Trophoblast cell (in vitro differentiated cells and primary cell): ENCODE data around the gene BTLA.
"Not testable (repeated sequence)": the region's sequence is repeated elsewhere in the genome, so short reads cannot be mapped to it uniquely, and the experiment has no call there.

Source experiments
- DNase-seq, 2 donors: peaks; one replicate each; pipeline ENCODE4 v3.0.0-alpha.2; 2016
- H2AFZ ChIP-seq: 2 replicates; pipeline ENCODE4 v1.6.1; 2013; ENCODE audit warnings: low read length, moderate library complexity, mild to moderate bottlenecking; ENCODE audit not compliant: insufficient read depth, poor library complexity
- H2AK5ac ChIP-seq: 2 replicates; pipeline ENCODE4 v1.6.1; 2013; ENCODE audit warnings: mild to moderate bottlenecking, low read length
- H2BK120ac ChIP-seq: 2 replicates; pipeline ENCODE4 v1.6.1; 2013; ENCODE audit warnings: low read length, mild to moderate bottlenecking, moderate library complexity; ENCODE audit not compliant: insufficient read depth, poor library complexity
- H2BK12ac ChIP-seq: 2 replicates; pipeline ENCODE4 v1.6.1; 2013; ENCODE audit warnings: mild to moderate bottlenecking, low read length, moderate library complexity
- H2BK5ac ChIP-seq: 2 replicates; pipeline ENCODE4 v1.6.1; 2013; ENCODE audit warnings: low read length, low read depth, moderate library complexity, mild to moderate bottlenecking; ENCODE audit not compliant: poor library complexity
- H3K14ac ChIP-seq: 2 replicates; pipeline ENCODE4 v1.6.1; 2013; ENCODE audit warnings: mild to moderate bottlenecking, low read length
- H3K18ac ChIP-seq: 2 replicates; pipeline ENCODE4 v1.6.1; 2013; ENCODE audit warnings: mild to moderate bottlenecking, low read length
- H3K23ac ChIP-seq: 2 replicates; pipeline ENCODE4 v1.6.1; 2013; ENCODE audit warnings: low read length
- H3K27ac ChIP-seq: 2 replicates; pipeline ENCODE4 v1.5.1; 2013; ENCODE audit warnings: low read depth, mild to moderate bottlenecking, inconsistent platforms, low read length, moderate library complexity
- H3K27me3 ChIP-seq: 2 replicates; pipeline ENCODE4 v1.6.1; 2013; ENCODE audit warnings: inconsistent platforms, mild to moderate bottlenecking, low read length, moderate library complexity; ENCODE audit not compliant: insufficient read depth
- H3K36me3 ChIP-seq, 2 experiments: 1 replicate in 1 of 2; 2 replicates in 1 of 2; pipeline ENCODE4 v1.6.1; 2013; ENCODE audit warnings: low read length in 2 of 2, mild to moderate bottlenecking in 2 of 2, moderate library complexity in 1 of 2; ENCODE audit not compliant: insufficient read depth in 2 of 2, control insufficient read depth in 1 of 2
- H3K4ac ChIP-seq: 2 replicates; pipeline ENCODE4 v1.6.1; 2013; ENCODE audit warnings: low read depth, mild to moderate bottlenecking, low read length, moderate library complexity
- H3K4me1 ChIP-seq, 2 experiments: 1 replicate in 1 of 2; 2 replicates in 1 of 2; pipeline ENCODE4 v1.6.1; 2013; ENCODE audit warnings: low read length in 2 of 2, mild to moderate bottlenecking in 2 of 2, moderate library complexity in 1 of 2; ENCODE audit not compliant: insufficient read depth in 2 of 2, control insufficient read depth in 1 of 2
- H3K4me2 ChIP-seq: 2 replicates; pipeline ENCODE4 v1.6.1; 2013; ENCODE audit warnings: inconsistent platforms, mild to moderate bottlenecking, low read length, moderate library complexity
- H3K4me3 ChIP-seq: 2 replicates; pipeline ENCODE4 v1.5.1; 2013; ENCODE audit warnings: mild to moderate bottlenecking, low read depth, low read length, inconsistent platforms
- H3K79me1 ChIP-seq: one replicate; pipeline ENCODE4 v1.6.1; 2013; ENCODE audit warnings: low read length
- H3K79me2 ChIP-seq: 2 replicates; pipeline ENCODE4 v1.6.1; 2013; ENCODE audit warnings: low read length, mild to moderate bottlenecking; ENCODE audit not compliant: control insufficient read depth, insufficient read depth, poor library complexity
- H3K9ac ChIP-seq: 2 replicates; pipeline ENCODE4 v1.6.1; 2013; ENCODE audit warnings: mild to moderate bottlenecking, low read length
- H3K9me3 ChIP-seq: 2 replicates; pipeline ENCODE4 v1.6.1; 2013; ENCODE audit warnings: low read depth, mild to moderate bottlenecking, control low read depth, inconsistent platforms, low read length; ENCODE audit not compliant: insufficient read depth
- H4K12ac ChIP-seq: 2 replicates; pipeline ENCODE4 v1.6.1; 2013; ENCODE audit warnings: low read depth, mild to moderate bottlenecking, low read length, moderate library complexity
- H4K8ac ChIP-seq: 2 replicates; pipeline ENCODE4 v1.6.1; 2013; ENCODE audit warnings: low read depth, mild to moderate bottlenecking, low read length, moderate library complexity
- H4K91ac ChIP-seq: one replicate; pipeline ENCODE4 v1.6.1; 2013; ENCODE audit warnings: low read depth, mild to moderate bottlenecking, low read length, moderate library complexity
- WGBS: extraction: QIAGEN DNeasy Blood & Tissue Kit; methylation state at CpG from one replicate; pipeline ENCODE4 v1.1.7; 2013; ENCODE audit warnings: missing lambda C conversion rate; ENCODE audit not compliant: insufficient read length, insufficient coverage; ENCODE audit errors: extremely low coverage; 5-methylcytosine and 5-hydroxymethylcytosine counted together

BTLA gene

DNA sequence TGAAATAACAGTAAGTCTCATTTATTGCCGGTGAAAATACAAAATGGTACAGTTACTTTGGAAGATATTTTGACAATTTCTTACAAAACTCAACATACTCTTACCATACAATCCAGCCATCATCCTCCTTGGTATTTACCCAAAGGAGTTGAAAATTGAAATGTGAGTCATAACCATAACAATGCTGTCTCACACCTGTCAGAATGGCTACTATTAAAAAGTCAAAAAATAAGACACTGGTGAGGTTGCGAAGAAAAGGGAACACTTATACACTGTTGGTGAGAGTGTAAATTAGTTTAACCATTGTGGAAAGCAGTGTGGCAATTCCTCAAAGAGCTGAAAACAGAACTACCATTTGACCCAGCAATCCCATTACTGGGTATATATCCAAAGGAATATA, 37.5 kb downstream of the BTLA start:
- not testable (repeated sequence) for H3K18ac ChIP-seq, H3K36me3 ChIP-seq, H3K9me3 ChIP-seq, H3K27me3 ChIP-seq, H3K27ac ChIP-seq, H2AFZ ChIP-seq, H2BK5ac ChIP-seq, H3K4me1 ChIP-seq, H3K79me1 ChIP-seq, H3K9ac ChIP-seq, DNase-seq, H3K14ac ChIP-seq, H3K23ac ChIP-seq, H4K91ac ChIP-seq, H2AK5ac ChIP-seq, H2BK120ac ChIP-seq, H3K79me2 ChIP-seq, H3K4me3 ChIP-seq, H3K4ac ChIP-seq, H4K12ac ChIP-seq, H4K8ac ChIP-seq, H2BK12ac ChIP-seq, H3K4me2 ChIP-seq
- WGBS, result no CpG with 5 or more reads among the region's 2 CpGs

DNA sequence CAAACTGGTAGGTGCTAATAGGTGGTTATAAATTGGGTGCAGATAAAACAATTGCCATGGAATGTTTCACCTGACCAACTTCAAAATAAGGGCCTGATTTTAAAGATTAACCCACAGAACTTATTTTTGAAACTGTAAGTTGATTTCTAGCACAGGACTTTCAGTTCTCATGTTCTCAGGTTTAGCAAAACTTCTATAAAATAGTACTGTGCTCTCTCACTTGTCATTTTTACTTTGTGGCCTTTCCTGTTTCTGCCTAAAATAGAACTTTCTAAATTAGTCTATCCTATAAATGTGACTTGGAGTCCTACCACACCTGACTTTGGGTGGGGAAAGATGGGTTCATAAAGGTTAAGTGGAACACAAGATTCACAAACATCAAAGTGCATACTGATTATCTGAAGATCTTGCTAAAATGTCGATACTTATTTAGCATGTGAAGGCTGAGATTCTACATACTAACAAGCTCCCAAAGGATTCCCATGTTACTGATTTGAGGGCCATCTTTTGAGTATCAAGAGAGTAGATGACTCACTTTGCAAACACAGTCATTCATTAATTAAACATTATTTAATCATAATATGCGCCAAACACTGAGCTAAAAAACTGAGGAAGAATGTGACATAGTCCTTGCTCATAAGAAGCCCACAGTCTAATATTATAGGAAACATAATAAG, 38.6 kb downstream of the BTLA start:
- H3K4me1 ChIP-seq, result no peaks in the 10 kb centered on the region
- no peak overlapping the region for H2BK12ac ChIP-seq
- no peak overlapping the region for H2BK5ac ChIP-seq
- H2AFZ ChIP-seq, result no peak overlapping the region
- H3K4me2 ChIP-seq, result no peak overlapping the region
- no peaks in the 10 kb centered on the region for H3K27me3 ChIP-seq
- H3K4me3 ChIP-seq, result no peak overlapping the region
- H3K4ac ChIP-seq, result no peak overlapping the region
- H3K9me3 ChIP-seq, result no peaks in the 10 kb centered on the region
- H3K14ac ChIP-seq, result no peak overlapping the region
- H4K12ac ChIP-seq, result no peak overlapping the region
- no peak overlapping the region for H3K27ac ChIP-seq
- no peak overlapping the region for H4K91ac ChIP-seq
- no peak overlapping the region for H3K9ac ChIP-seq
- no peaks in the 10 kb centered on the region for H3K79me1 ChIP-seq
- no peak overlapping the region for H2AK5ac ChIP-seq
- no peak overlapping the region for H3K18ac ChIP-seq
- H2BK120ac ChIP-seq, result no peak overlapping the region
- no peaks in the 10 kb centered on the region for H3K79me2 ChIP-seq
- WGBS, result no CpG with 5 or more reads among the region's 2 CpGs
- H3K23ac ChIP-seq, result no peak overlapping the region
- DNase-seq, result no peak
- no peaks in the 10 kb centered on the region for H3K36me3 ChIP-seq
- no peak overlapping the region for H4K8ac ChIP-seq

DNA sequence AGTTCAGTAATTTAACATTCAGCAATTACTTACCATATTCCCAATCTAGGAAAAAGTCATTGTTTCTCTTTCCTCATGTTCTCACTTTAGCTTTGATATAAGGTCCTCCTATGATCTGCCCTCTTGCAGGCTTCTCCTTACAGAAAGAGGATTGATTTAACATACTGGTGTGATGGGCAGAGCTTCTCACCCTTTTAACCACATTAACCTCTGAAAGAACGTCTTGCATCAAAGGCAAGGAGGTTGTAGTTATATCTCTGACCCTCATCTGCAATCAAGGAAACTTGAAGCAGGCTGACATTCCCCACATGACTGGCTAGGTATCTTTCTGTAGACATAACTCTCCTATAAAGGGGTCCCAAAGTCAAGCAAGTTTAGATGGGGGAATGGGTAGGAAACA, 39.5 kb downstream of the BTLA start:
- no peak overlapping the region for H2AFZ ChIP-seq
- H3K14ac ChIP-seq, result no peak overlapping the region
- no peak overlapping the region for H3K4me2 ChIP-seq
- DNase-seq, result no peak
- no peak overlapping the region for H4K12ac ChIP-seq
- H3K79me2 ChIP-seq, result no peaks in the 10 kb centered on the region
- no peak overlapping the region for H2AK5ac ChIP-seq
- no peak overlapping the region for H2BK5ac ChIP-seq
- H4K8ac ChIP-seq, result no peak overlapping the region
- H3K9ac ChIP-seq, result no peak overlapping the region
- H3K4me1 ChIP-seq, result no peaks in the 10 kb centered on the region
- no peaks in the 10 kb centered on the region for H3K36me3 ChIP-seq
- H2BK120ac ChIP-seq, result no peak overlapping the region
- H3K23ac ChIP-seq, result no peak overlapping the region
- H3K9me3 ChIP-seq, result no peaks in the 10 kb centered on the region
- H3K4ac ChIP-seq, result no peak overlapping the region
- H3K4me3 ChIP-seq, result no peak overlapping the region
- H3K18ac ChIP-seq, result no peak overlapping the region
- H3K27ac ChIP-seq, result no peak overlapping the region
- no peak overlapping the region for H4K91ac ChIP-seq
- WGBS, result no CpG with 5 or more reads among the region's 1 CpG
- H2BK12ac ChIP-seq, result no peak overlapping the region
- H3K27me3 ChIP-seq, result no peaks in the 10 kb centered on the region
- H3K79me1 ChIP-seq, result no peaks in the 10 kb centered on the region

DNA sequence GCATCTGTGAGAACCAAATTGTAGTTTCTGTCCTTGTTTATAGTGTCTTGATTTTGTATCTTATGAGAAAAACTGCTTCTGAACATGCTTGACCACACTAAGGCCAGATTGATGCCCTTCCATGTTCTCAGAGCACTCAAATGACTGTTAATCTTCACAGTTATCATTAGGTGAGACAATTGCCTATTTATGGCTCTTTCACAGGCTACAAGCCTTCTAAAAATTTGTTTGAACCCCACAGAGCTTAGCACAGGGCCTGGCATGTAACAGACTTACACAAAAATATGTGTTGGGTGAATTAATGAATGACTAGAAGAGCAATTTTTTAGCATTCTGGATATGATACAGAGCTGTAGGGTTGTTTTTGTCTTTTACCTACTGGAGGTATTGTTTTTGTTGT, 43.1 kb downstream of the BTLA start:
- H2BK5ac ChIP-seq, result no peak overlapping the region
- no peak overlapping the region for H2BK120ac ChIP-seq
- H3K79me1 ChIP-seq, result no peaks in the 10 kb centered on the region
- H3K14ac ChIP-seq, result no peak overlapping the region
- H2AFZ ChIP-seq, result no peak overlapping the region
- no peak overlapping the region for H3K27ac ChIP-seq
- H3K23ac ChIP-seq, result no peak overlapping the region
- H3K36me3 ChIP-seq, result no peaks in the 10 kb centered on the region
- H2BK12ac ChIP-seq, result no peak overlapping the region
- H4K8ac ChIP-seq, result no peak overlapping the region
- no peak overlapping the region for H2AK5ac ChIP-seq
- no peak overlapping the region for H3K4me3 ChIP-seq
- H4K91ac ChIP-seq, result no peak overlapping the region
- H3K4ac ChIP-seq, result no peak overlapping the region
- no peak overlapping the region for H3K9ac ChIP-seq
- H4K12ac ChIP-seq, result no peak overlapping the region
- no peak for DNase-seq
- no peaks in the 10 kb centered on the region for H3K79me2 ChIP-seq
- no peaks in the 10 kb centered on the region for H3K9me3 ChIP-seq
- H3K27me3 ChIP-seq, result no peaks in the 10 kb centered on the region
- no peak overlapping the region for H3K18ac ChIP-seq
- no peak overlapping the region for H3K4me2 ChIP-seq
- H3K4me1 ChIP-seq, result no peaks in the 10 kb centered on the region
